Upper lobe of right lung (tissue), 1 donor: ENCODE measurements around the gene ZBED3. TPM values are rescaled to one million over a fixed set of nuclear protein-coding genes. Genes with fewer than 3 reads are reported as not detected.
"Not testable (repeated sequence)": the region's sequence is repeated elsewhere in the genome, so short reads cannot be mapped to it uniquely, and the experiment has no call there.

Source experiments
- ATAC-seq: fragments of 200-7000 bp; cut with Tn5 transposase; one replicate; pipeline ENCODE4 v1.9.1; 2020; ENCODE audit warnings: mild to moderate bottlenecking, moderate library complexity
- DNase-seq: peaks from one replicate; pipeline ENCODE4 v3.0.0-alpha.2; 2020
- H3K27ac ChIP-seq: fragments of 200-600 bp; one replicate; pipeline ENCODE4 v1.8.0; 2022
- H3K27me3 ChIP-seq: fragments of 200-600 bp; one replicate; pipeline ENCODE4 v1.8.0; 2022; ENCODE audit warnings: mild to moderate bottlenecking
- H3K36me3 ChIP-seq: fragments of 200-600 bp; one replicate; pipeline ENCODE4 v1.8.0; 2022
- H3K4me1 ChIP-seq: fragments of 200-600 bp; one replicate; pipeline ENCODE4 v1.8.0; 2022
- H3K4me3 ChIP-seq: fragments of 200-600 bp; one replicate; pipeline ENCODE4 v1.8.0; 2022; ENCODE audit warnings: mild to moderate bottlenecking
- H3K9me3 ChIP-seq: fragments of 200-600 bp; one replicate; pipeline ENCODE4 v1.8.0; 2022
- intact Hi-C: fragments of 100-400 bp; cut with DNase I; formaldehyde crosslinking; loops from one replicate; pipeline ENCODE4 v1.11.0; 2022
- total RNA-seq: library from RNA; stranded (reverse); fragmentation: NEBNext Ultra II Directional; extraction: Animal tissue kit (Norgen Biotek cat#: 25700); gene quantifications from one replicate; pipeline ENCODE4 v1.2.1, GENCODE V29; 2021
- TF ChIP-seq, protein P1 (sequence below): fragments of 200-600 bp; IDR thresholded peaks from one replicate; pipeline ENCODE4 v1.8.0; 2022; ENCODE audit warnings: antibody characterized with exemption
- donor health status: DM: no; HTN: yes; CAD: no; lungs with severe emphysema.

ZBED3 gene
- total RNA-seq, 1 donor from 2014 or later = 14.8 TPM

DNA sequence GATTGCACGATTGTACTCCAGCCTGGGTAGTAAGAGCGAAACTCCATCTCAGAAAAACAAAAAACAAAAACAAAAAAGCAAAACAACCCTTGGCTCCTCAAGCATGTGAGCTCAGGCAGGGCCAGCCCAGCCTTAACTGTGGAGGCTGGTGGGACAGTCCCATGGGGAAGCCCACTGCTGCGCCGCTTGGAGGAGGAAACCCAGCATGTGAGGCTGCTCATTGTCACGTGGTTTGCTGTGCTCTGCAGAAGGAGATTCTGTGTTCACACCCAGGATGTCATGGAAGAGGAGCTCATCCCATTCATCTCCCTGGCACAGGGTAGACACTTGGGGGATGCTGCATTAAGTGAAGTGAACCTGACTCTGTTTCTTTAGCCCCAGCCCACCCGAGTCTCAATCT is 4.0 kb downstream of the ZBED3 start:
- H3K27me3 ChIP-seq = no peaks in the 10 kb centered on the region
- H3K4me1 ChIP-seq = peaks cover 15% of the 10 kb centered on the region
- TF ChIP-seq, protein P1, sequence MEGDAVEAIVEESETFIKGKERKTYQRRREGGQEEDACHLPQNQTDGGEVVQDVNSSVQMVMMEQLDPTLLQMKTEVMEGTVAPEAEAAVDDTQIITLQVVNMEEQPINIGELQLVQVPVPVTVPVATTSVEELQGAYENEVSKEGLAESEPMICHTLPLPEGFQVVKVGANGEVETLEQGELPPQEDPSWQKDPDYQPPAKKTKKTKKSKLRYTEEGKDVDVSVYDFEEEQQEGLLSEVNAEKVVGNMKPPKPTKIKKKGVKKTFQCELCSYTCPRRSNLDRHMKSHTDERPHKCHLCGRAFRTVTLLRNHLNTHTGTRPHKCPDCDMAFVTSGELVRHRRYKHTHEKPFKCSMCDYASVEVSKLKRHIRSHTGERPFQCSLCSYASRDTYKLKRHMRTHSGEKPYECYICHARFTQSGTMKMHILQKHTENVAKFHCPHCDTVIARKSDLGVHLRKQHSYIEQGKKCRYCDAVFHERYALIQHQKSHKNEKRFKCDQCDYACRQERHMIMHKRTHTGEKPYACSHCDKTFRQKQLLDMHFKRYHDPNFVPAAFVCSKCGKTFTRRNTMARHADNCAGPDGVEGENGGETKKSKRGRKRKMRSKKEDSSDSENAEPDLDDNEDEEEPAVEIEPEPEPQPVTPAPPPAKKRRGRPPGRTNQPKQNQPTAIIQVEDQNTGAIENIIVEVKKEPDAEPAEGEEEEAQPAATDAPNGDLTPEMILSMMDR = no peak
- H3K4me3 ChIP-seq = no peak overlapping the region
- no peaks in the 10 kb centered on the region for H3K36me3 ChIP-seq
- H3K9me3 ChIP-seq = no peaks in the 10 kb centered on the region
- ATAC-seq (no peak), DNase-seq (no peak)
- intact Hi-C loops = no loop called here
- no peak overlapping the region for H3K27ac ChIP-seq

DNA sequence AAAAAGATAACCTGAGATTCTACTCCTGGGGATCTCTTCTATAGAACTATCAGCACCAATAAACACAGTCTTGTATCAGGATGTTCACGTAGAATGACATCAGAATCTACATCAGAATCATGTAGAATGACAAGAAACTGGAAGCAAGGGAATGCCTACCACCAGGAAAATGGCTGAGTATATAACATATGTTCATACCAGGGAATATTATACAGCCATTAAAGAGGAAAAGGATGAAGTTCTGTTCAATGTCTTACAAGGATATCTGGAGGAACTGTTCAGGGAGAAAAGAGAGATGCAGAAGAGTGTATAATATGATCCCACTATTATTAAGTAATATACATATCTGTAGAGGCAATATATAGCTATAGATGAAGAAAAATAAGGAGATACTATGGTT is 4.8 kb downstream of the ZBED3 start:
- H3K9me3 ChIP-seq = no peaks in the 10 kb centered on the region
- intact Hi-C loops = no loop called here
- no peak for ATAC-seq
- TF ChIP-seq, protein P1 = no peak
- H3K4me1 ChIP-seq = peaks cover 8% of the 10 kb centered on the region
- H3K27me3 ChIP-seq = no peaks in the 10 kb centered on the region
- no peak overlapping the region for H3K4me3 ChIP-seq
- no peak overlapping the region for H3K27ac ChIP-seq
- DNase-seq = no peak
- H3K36me3 ChIP-seq = no peaks in the 10 kb centered on the region

DNA sequence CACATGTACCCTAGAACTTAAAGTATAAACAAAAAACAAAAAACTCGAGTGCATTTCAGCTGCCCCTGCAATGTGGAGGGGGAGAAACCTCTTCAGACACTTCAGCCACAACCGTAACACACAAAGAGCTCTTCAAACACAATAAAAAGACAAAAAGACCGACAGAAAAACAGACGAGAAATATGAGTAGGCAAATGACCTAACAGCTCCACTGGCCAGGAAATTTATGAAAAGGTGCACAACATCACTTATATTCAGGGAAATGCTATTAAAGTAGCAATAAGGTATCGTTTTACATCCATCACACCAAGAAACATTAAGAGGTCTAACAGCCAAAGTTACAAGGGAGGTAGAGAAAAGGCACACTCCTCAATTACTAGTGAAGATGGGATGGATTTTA is 6.2 kb downstream of the ZBED3 start:
- intact Hi-C loops = no loop called here
- ATAC-seq (no peak), DNase-seq (no peak)
- H3K27me3 ChIP-seq = no peaks in the 10 kb centered on the region
- no peak overlapping the region for H3K4me3 ChIP-seq
- H3K9me3 ChIP-seq = no peaks in the 10 kb centered on the region
- H3K27ac ChIP-seq = no peak overlapping the region
- TF ChIP-seq, protein P1 = no peak
- H3K4me1 ChIP-seq = peaks cover 7% of the 10 kb centered on the region
- no peaks in the 10 kb centered on the region for H3K36me3 ChIP-seq

DNA sequence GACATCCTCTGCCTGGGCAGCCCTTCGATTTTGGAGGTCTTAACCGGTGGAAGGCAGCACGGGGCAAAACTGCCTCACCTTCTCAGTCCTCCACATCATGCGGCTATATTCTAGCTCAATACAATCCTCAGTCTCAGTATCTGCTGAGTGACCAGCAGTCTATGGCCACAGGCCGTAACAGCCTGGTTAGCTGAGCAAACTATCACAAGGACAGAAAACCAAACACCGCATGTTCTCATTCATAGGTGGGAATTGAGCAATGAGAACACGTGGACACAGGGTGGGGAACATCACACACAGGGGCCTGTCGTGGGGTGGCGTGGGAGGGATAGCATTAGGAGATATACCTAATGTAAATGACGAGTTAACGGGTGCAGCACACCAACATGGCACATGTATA is 6.6 kb downstream of the ZBED3 start:
- DNase-seq, H3K27me3 ChIP-seq, H3K36me3 ChIP-seq, H3K4me3 ChIP-seq, H3K27ac ChIP-seq, H3K4me1 ChIP-seq, H3K9me3 ChIP-seq, intact Hi-C loops, ATAC-seq: not testable (repeated sequence)

GRCh38 chr5:77077829-77078176 is 9.3 kb downstream of the ZBED3 start:
- ATAC-seq (no peak), DNase-seq (no peak)
- H3K27me3 ChIP-seq = no peaks in the 10 kb centered on the region
- H3K9me3 ChIP-seq = no peaks in the 10 kb centered on the region
- H3K27ac ChIP-seq = no peak overlapping the region
- TF ChIP-seq, protein P1 = no peak
- no peaks in the 10 kb centered on the region for H3K36me3 ChIP-seq
- peak overlapping the region; percentile 38 for H3K4me3 ChIP-seq
- intact Hi-C loops = no loop called here
- H3K4me1 ChIP-seq = peaks cover 5% of the 10 kb centered on the region

GRCh38 chr5:77076961-77077828 is 9.9 kb downstream of the ZBED3 start:
- peak; percentile 94 for ATAC-seq
- Histone ChIP-seq H3K27ac (no peak overlapping the region), H3K36me3 (no peaks in the 10 kb centered on the region), H3K27me3 (no peaks in the 10 kb centered on the region), H3K4me1 (peaks cover 5% of the 10 kb centered on the region), H3K9me3 (no peaks in the 10 kb centered on the region), H3K4me3 (peak overlapping the region; percentile 38)
- intact Hi-C loops = no loop called here
- TF ChIP-seq, protein P1 = peak; percentile 61
- peak; percentile 84 for DNase-seq
